HG03575 (cell line): ENCODE data around the gene STAG3.
"Not testable (repeated sequence)": the region's sequence is repeated elsewhere in the genome, so short reads cannot be mapped to it uniquely, and the experiment has no call there.

Experiments used
- ATAC-seq: cut with Tn5 transposase; IDR thresholded peaks from one replicate; pipeline ENCODE4 v1.9.1; 2021; ENCODE audit not compliant: unreplicated experiment, insufficient number of reproducible peaks, low FRiP score; ENCODE audit errors: extremely low read depth

STAG3 gene

DNA sequence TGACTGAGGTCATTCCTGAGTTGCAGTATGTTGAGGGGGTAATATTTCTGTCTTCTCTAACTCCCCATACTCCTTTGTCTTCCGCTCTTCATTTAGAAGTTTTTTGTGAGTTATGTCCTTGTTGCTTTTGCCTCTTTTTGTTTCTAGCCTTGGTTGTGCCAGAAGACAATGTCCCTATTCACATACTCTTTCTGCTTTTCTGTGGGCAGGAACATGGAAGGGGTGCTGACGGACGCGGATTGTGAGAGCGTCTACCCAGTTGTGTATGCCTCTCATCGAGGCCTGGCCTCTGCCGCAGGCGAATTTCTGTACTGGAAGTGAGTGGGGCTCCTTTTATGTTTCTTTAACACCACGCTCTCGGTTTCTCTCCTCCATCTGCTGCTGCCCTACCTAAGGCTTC, 20.5 kb downstream of the STAG3 start:
- ATAC-seq = no peak

GRCh38 chr7:100200693-100201092, 23.0 kb downstream of the STAG3 start:
- ATAC-seq = no peak

DNA sequence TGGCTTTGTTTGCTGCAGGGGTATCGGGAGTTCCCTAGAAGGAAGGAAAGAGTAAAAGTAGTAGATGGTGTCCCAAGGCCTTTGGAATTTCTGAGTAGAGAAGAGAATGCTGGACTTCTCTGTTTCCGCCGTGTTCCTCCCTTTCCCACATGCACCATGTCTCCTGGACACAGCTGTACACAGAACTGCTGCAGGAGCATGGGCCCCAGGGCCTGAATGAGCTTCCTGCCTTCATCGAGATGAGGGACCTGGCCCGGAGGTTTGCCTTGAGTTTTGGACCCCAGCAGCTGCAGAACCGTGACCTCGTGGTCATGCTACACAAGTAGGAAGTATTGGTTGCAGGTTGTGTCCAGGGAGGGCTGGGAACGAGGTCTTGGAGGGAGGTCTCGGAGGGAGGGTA, 26.7 kb downstream of the STAG3 start:
- no peak for ATAC-seq

- ATAC-seq = no peak
These were observed 31.2 kb downstream of the STAG3 start for GRCh38 chr7:100208911-100209408.

DNA sequence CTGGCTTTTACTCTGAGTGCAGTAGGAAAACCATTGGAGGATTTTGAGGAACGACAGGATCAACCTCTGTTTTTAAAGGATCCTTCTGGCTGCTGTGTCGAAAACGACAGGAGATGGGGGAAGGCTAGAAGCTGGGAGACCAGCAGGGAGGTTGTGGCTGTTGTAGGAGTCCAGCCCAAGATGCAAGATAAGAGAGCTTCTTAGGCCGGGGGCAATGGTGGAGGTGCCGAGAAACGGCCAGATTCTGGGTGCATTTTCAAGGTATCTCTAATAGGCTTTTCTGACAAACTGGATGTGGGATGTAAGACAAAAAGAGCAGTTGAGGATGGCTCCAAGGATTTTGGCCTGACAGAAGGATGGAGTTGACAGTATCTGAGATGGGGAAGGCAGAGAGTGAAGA, 31.8 kb downstream of the STAG3 start:
- ATAC-seq = no peak

DNA sequence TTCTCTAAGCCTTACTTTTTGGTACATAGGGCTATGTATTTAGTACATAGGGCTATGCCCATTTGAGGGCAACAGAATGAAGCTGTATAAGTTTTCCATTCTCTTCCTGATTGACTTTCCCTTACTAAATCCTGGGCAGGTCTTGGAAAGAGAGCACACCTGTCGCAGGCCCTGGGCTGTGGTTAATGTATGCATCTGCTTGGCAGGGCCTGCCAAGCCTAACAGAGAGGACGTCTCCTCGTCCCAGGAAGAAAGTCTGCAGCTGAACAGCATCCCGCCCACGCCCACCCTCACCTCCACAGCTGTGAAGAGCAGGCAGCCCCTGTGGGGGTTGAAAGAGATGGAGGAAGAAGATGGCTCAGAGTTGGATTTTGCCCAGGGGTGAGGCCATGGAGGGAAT, 33.1 kb downstream of the STAG3 start:
- no peak for ATAC-seq

- ATAC-seq = no peak
These were observed 33.6 kb downstream of the STAG3 start for GRCh38 chr7:100211342-100211780.

GRCh38 chr7:100212631-100213286, 35.0 kb downstream of the STAG3 start:
- no peak for ATAC-seq

- ATAC-seq = no peak
These were observed 36.0 kb downstream of the STAG3 start for GRCh38 chr7:100213672-100214071.

GRCh38 chr7:100214356-100214755, 36.6 kb downstream of the STAG3 start:
- ATAC-seq = not testable (repeated sequence)

DNA sequence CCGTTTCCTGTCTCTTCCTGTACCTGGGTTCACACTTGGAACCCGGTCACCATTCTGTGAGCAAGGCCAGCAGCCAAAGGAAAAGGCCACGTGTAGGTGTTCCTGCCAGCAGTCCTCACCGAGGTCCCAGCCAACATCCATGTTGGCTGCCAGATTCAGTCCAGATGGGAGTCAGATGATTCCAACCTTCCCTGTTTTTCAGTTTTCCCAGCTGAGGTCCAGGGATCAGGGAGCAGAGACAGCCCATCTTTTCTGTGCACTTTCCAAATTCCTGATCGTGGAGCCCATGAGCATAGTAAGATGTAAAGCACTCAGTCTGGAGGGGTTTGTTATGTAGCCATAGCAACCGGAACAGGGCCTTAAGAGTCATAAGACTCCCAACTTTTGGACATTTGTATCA, 38.2 kb downstream of the STAG3 start:
- ATAC-seq = no peak

GRCh38 chr7:100217934-100218333, 40.2 kb downstream of the STAG3 start:
- ATAC-seq = not testable (repeated sequence)

DNA sequence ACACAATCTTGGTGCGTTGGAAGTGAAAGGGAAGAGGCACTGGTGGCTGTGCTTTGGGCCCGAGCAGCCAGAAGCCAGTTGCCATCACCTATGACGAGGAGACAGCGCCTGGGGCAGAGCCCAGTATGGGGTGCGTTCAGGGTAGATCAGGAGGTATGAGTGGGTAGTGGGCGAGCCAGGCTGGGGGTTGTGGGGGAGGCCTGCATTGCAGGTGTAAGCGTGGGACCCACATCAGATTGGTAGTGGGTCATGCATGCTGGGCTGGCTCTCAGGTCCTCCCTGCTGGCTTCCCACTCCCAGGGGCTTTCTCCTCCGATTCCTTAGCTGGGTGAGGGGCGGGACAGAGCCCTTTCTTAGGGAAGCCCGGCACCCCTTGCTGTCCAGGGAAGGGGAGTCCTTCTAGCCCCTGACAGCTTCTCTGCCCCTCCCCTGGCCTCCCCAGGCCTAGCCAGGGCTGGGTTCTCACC, 41.6 kb downstream of the STAG3 start:
- no peak for ATAC-seq

DNA sequence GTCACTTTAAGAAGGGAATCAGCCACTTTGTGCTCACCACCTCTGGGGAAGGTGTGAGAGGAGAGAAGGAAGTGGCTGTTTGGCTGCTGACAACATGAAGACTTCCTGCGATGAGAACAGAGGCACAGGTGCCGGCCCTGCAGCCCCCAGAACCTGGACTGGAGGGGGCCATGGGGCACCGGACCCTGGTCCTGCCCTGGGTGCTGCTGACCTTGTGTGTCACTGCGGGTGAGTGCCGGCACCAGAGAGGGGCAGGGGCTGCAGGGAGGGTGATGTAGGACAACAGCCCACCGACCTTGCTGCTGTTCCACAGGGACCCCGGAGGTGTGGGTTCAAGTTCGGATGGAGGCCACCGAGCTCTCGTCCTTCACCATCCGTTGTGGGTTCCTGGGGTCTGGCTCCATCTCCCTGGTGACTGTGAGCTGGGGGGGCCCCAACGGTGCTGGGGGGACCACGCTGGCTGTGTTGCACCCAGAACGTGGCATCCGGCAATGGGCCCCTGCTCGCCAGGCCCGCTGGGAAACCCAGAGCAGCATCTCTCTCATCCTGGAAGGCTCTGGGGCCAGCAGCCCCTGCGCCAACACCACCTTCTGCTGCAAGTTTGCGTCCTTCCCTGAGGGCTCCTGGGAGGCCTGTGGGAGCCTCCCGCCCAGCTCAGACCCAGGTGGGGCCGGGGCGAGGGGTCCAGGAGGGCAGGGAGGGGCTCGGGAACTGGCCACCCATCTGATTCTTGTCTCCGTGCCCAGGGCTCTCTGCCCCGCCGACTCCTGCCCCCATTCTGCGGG, 42.3 kb downstream of the STAG3 start, which contains the start of gene PVRIG:
TSS of gene PVRIG (plus strand) at position 149 of the 785 bp plus-strand sequence. CDS start at position 171, 22 bp downstream.
- ATAC-seq = not testable (repeated sequence)

DNA sequence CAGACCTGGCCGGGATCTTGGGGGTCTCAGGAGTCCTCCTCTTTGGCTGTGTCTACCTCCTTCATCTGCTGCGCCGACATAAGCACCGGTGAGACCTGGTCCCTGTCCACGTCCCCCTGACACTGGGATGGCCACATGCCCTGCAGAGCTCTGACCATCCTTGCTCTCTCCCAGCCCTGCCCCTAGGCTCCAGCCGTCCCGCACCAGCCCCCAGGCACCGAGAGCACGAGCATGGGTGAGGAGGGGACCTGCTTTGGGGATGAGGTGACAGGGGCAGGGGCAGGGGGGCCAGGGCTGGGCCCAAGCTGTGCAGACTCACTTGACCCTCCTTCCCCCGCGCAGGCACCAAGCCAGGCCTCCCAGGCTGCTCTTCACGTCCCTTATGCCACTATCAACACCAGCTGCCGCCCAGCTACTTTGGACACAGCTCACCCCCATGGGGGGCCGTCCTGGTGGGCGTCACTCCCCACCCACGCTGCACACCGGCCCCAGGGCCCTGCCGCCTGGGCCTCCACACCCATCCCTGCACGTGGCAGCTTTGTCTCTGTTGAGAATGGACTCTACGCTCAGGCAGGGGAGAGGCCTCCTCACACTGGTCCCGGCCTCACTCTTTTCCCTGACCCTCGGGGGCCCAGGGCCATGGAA, 43.0 kb downstream of the STAG3 start:
- no peak for ATAC-seq

- ATAC-seq = no peak
These were observed 43.6 kb downstream of the STAG3 start for GRCh38 chr7:100221231-100221718.

- ATAC-seq = no peak
These were observed 44.2 kb downstream of the STAG3 start for GRCh38 chr7:100221767-100222444.

DNA sequence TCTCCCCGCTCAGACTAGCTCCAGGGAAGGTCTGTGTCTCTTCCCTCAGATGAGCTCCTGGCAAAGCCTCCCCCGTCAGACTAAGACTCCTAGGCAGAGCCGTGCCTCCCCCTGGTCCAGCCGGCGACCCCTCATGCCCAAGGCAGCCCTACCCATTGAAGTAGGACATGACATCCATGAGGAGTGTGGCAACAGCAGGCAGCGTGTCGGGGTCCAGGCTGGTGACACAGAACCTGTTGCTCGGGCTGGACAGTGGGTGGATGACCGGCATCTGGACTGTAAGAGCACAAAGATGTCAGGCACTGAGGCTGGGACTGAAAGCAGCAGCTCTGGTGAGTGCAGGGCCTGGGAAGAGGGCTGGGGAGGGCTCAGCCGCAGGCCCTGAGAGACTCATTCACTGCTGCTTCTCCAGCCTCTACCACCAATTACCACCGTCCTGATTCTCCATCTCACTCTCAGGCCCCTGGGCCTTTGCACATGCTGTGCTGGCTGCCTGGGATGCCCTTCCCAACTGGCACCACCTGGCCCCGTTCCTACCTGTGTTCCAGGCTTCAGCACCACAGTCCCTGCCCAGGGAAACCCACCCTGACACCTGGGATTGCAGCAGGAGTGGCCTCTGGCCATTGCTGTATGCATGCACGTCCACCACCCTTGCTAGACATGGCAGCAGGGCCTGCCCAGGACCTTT, 44.9 kb downstream of the STAG3 start:
- ATAC-seq = no peak
